Neural progenitor cell (in vitro differentiated cells): ENCODE measurements around the gene C20orf96.

Experiments used
- CTCF ChIP-seq: fragments of 200-600 bp; sonication (generic); IDR thresholded peaks from 2 replicates; pipeline ENCODE4 v1.5.1; 2017; ENCODE audit warnings: antibody characterized with exemption, mild to moderate bottlenecking
- EZH2 ChIP-seq: fragments of 200-600 bp; sonication (generic); IDR thresholded peaks from 2 replicates; pipeline ENCODE4 v1.6.1; 2017; ENCODE audit warnings: antibody characterized with exemption, mild to moderate bottlenecking, moderate library complexity
- EZH2phosphoT487 ChIP-seq: fragments of 200-600 bp; sonication (generic); IDR thresholded peaks from 2 replicates; pipeline ENCODE4 v1.6.1; 2017; ENCODE audit warnings: antibody characterized with exemption

- TF ChIP-seq CTCF (no peak), EZH2 (no peak), EZH2phosphoT487 (no peak)
Measured at GRCh38 chr20:270517-270916, 20.0 kb downstream of the C20orf96 start.
